K562 (cell line): ENCODE measurements around the gene PDE6B. TPM values are rescaled to one million over a fixed set of nuclear protein-coding genes. Genes with fewer than 3 reads are reported as not detected.

Experiments
- ATAC-seq: fragments of 200-7000 bp; cut with Tn5 transposase; 3 replicates; pipeline ENCODE4 v1.9.1; 2020; ENCODE audit warnings: moderate library complexity
- BruUV-seq: library from RNA; stranded (reverse); fragments of 400-500 nt; replicated peaks from 2 replicates; lab custom pipeline; 2021; lab: Mats Ljungman, UMichigan
- CTCF ChIA-PET: fragments of 300-600 bp; formaldehyde crosslinking; extraction: SDS; loops from one replicate; lab custom pipeline; 2021; ENCODE audit warnings: low intra/inter-chr PET ratio; lab: Yijun Ruan, JAX
- POLR2A ChIA-PET: fragments of 300-600, 350-650 bp; sonication (Branson Sonifier 250); formaldehyde crosslinking; extraction: SDS; loops from one replicate; lab custom pipeline; 2021; ENCODE audit warnings: antibody characterized with exemption, inconsistent platforms; lab: Yijun Ruan, JAX
- DNase-seq, 4 experiments: peaks; one replicate each; pipeline versions ENCODE4 v3.0.0 to v3.0.0-alpha.2; 2011 to 2018; ENCODE audit warnings: low spot score in 3 of 4, mixed read lengths in 3 of 4; ENCODE audit errors: extremely low read depth in 1 of 4
- FAIRE-seq: peaks from 2 replicates; lab custom pipeline; 2011; peaks lifted over from hg19 to GRCh38; lab: Jason Lieb, UNC
- H2AFZ ChIP-seq: 2 replicates; pipeline ENCODE4 v1.6.0; 2011; ENCODE audit warnings: low read depth, low read length, control low read depth, inconsistent platforms
- H3K27ac ChIP-seq: fragments of 200-600 bp; 3 replicates; pipeline ENCODE4 v1.8.0; 2011; ENCODE audit warnings: low read depth, mild to moderate bottlenecking, control low read depth, inconsistent platforms, low read length, moderate library complexity, mixed read lengths; ENCODE audit errors: extremely low read depth
- H3K27me3 ChIP-seq, 2 experiments: fragments of 300-600 bp in 1 of 2; 2 replicates in 1 of 2; 3 replicates in 1 of 2; pipeline versions ENCODE4 v1.6.0 to v1.8.0; 2011; ENCODE audit warnings: inconsistent platforms in 2 of 2, low read length in 2 of 2, mild to moderate bottlenecking in 1 of 2, mixed read lengths in 1 of 2, moderate library complexity in 1 of 2; ENCODE audit not compliant: control insufficient read depth in 2 of 2, insufficient read depth in 2 of 2
- H3K36me3 ChIP-seq: fragments of 300-600 bp; 3 replicates; pipeline ENCODE4 v1.8.0; 2011; ENCODE audit warnings: mild to moderate bottlenecking, low read length, inconsistent platforms; ENCODE audit not compliant: control insufficient read depth, insufficient read depth
- H3K4me1 ChIP-seq, 2 experiments: fragments of 200-600 bp in 1 of 2; replicated peaks in 1 of 2; 2 replicates in 1 of 2; 3 replicates in 1 of 2; pipeline versions ENCODE4 v1.5.1 to v1.8.0; 2011; ENCODE audit warnings: inconsistent platforms in 2 of 2, low read length in 2 of 2, mild to moderate bottlenecking in 1 of 2, mixed read lengths in 1 of 2, moderate library complexity in 1 of 2; ENCODE audit not compliant: control insufficient read depth in 2 of 2, insufficient read depth in 2 of 2
- H3K4me2 ChIP-seq: 2 replicates; pipeline ENCODE4 v1.6.1; 2011; ENCODE audit warnings: low read length, control low read depth, inconsistent platforms, mixed read lengths; ENCODE audit not compliant: insufficient read depth
- H3K4me3 ChIP-seq: fragments of 200-600 bp; sonication (generic), shearing (Covaris generic); 2 replicates; pipeline ENCODE4 v1.5.1; 2016; ENCODE audit warnings: control low read depth, inconsistent platforms
- H3K79me2 ChIP-seq: fragments of 200-600 bp; 3 replicates; pipeline ENCODE4 v1.8.0; 2011; ENCODE audit warnings: low read length, inconsistent platforms; ENCODE audit not compliant: control insufficient read depth, insufficient read depth
- H3K9ac ChIP-seq, 2 experiments: 2 replicates each; pipeline versions ENCODE4 v1.6.0 to v1.6.1; 2011; ENCODE audit warnings: low read depth in 2 of 2, low read length in 2 of 2, control low read depth in 1 of 2, inconsistent platforms in 1 of 2, mild to moderate bottlenecking in 1 of 2, mixed read lengths in 1 of 2; ENCODE audit not compliant: insufficient read depth in 1 of 2
- H3K9me1 ChIP-seq: one replicate; pipeline ENCODE4 v1.6.0; 2011; ENCODE audit warnings: inconsistent platforms, mild to moderate bottlenecking, low read length, moderate library complexity; ENCODE audit not compliant: control insufficient read depth, insufficient read depth
- H3K9me3 ChIP-seq: replicated peaks from 2 replicates; pipeline ENCODE4 v1.5.1; 2011; ENCODE audit warnings: low read depth, low read length, inconsistent platforms; ENCODE audit not compliant: control insufficient read depth, insufficient read depth
- H4K20me1 ChIP-seq: replicated peaks from 2 replicates; pipeline ENCODE4 v1.6.1; 2011; ENCODE audit warnings: low read length, inconsistent platforms, mixed read lengths; ENCODE audit not compliant: control insufficient read depth, insufficient read depth
- ELF2 ChIP-seq: fragments of 250-450 bp; sonication (Bioruptor Pico); IDR thresholded peaks from 2 replicates; pipeline ENCODE4 v1.5.0; 2021; ENCODE audit warnings: mild to moderate bottlenecking
- KLF6 ChIP-seq: fragments of 250-450 bp; sonication (Bioruptor Pico); IDR thresholded peaks from 2 replicates; pipeline ENCODE4 v1.4.0; 2020; ENCODE audit warnings: mild to moderate bottlenecking, moderate library complexity, borderline replicate concordance
- NCOR1 ChIP-seq: fragments of 450-650 bp; IDR thresholded peaks from 2 replicates; pipeline ENCODE4 v1.6.1; 2016; ENCODE audit warnings: mild to moderate bottlenecking, moderate library complexity
- PTRF ChIP-seq: fragments of 450-650 bp; IDR thresholded peaks from 2 replicates; pipeline ENCODE4 v1.6.1; 2016; ENCODE audit warnings: mild to moderate bottlenecking, missing genetic modification characterization, missing compliant biosample characterization
- SIRT6 ChIP-seq: IDR thresholded peaks from one replicate; pipeline ENCODE4 v1.6.1; 2012; ENCODE audit warnings: low read depth, mild to moderate bottlenecking, control low read depth, inconsistent platforms, low read length, moderate library complexity
- TSHZ1 ChIP-seq: fragments of 250-450 bp; sonication (Bioruptor Pico); IDR thresholded peaks from 2 replicates; pipeline ENCODE4 v1.4.0; 2020; ENCODE audit warnings: mild to moderate bottlenecking, moderate library complexity
- USF2 ChIP-seq: sonication (generic); formaldehyde crosslinking; IDR thresholded peaks from 2 replicates; pipeline ENCODE4 v1.5.0; 2020; ENCODE audit warnings: missing genetic modification reagents
- ZNF212 ChIP-seq: fragments of 450-650 bp; formaldehyde crosslinking; IDR thresholded peaks from 2 replicates; pipeline ENCODE4 v1.4.0; 2020; ENCODE audit warnings: mild to moderate bottlenecking
- ZNF764 ChIP-seq: fragments of 250-450 bp; sonication (Bioruptor Pico); IDR thresholded peaks from 2 replicates; pipeline ENCODE4 v1.4.0; 2020; ENCODE audit warnings: low read depth, mild to moderate bottlenecking, moderate library complexity
- ZSCAN32 ChIP-seq: fragments of 450-650 bp; formaldehyde crosslinking; IDR thresholded peaks from 2 replicates; pipeline ENCODE4 v1.4.0; 2020; ENCODE audit warnings: mild to moderate bottlenecking, moderate library complexity
- WGBS: fragments of 100-300 bp; shearing (Covaris generic); methylation state at CpG from one replicate; pipeline ENCODE4 v1.1.6; 2016; ENCODE audit warnings: low coverage, mixed read lengths; ENCODE audit not compliant: insufficient coverage; ENCODE audit errors: missing lambda C conversion rate; 5-methylcytosine and 5-hydroxymethylcytosine counted together
- in situ Hi-C: fragments of 300-500 bp; cut with MboI; formaldehyde crosslinking; loops from 4 replicates; pipeline ENCODE4 v1.15.0; 2018; ENCODE audit warnings: inconsistent platforms, mixed read lengths
- intact Hi-C: fragments of 100-400 bp; cut with micrococcal nuclease; formaldehyde crosslinking; loops from 2 replicates; pipeline ENCODE4 v1.14.2; 2022
- polyA plus RNA-seq, 8 experiments: library from polyadenylated mRNA; depleted of rRNA in 4 of 8; stranded (reverse) in 5 of 8; unstranded in 3 of 8; fragments of >200 nt; fragmentation: Nextera tagmentation in 2 of 8; fragmentation: Illumina TruSeq in 1 of 8; extraction: Ambion mirVana in 2 of 8; extraction: Trizol in 1 of 8; gene quantifications; 2 replicates each; pipeline versions ENCODE4 v1.2.1 to v1.2.3, GENCODE V29; 2011 to 2014; ENCODE audit warnings: inconsistent platforms in 1 of 8, missing spikeins in 1 of 8
- total RNA-seq, 7 experiments: library from RNA; depleted of rRNA in 6 of 7; stranded (reverse); fragments of >200 nt in 6 of 7; fragmentation: Illumina TruSeq in 2 of 7; extraction: Trizol in 2 of 7; gene quantifications; 2 replicates each; pipeline versions ENCODE4 v1.2.1 to v1.2.3, GENCODE V29; 2011 to 2021; ENCODE audit warnings: low replicate concordance in 1 of 7

PDE6B gene
- total and polyA plus RNA-seq, 9 of the 15 experiments (the other 6 are each of a cell fraction or from before 2014, with no cell fraction given) = 0.04 TPM; not detected in 8

DNA sequence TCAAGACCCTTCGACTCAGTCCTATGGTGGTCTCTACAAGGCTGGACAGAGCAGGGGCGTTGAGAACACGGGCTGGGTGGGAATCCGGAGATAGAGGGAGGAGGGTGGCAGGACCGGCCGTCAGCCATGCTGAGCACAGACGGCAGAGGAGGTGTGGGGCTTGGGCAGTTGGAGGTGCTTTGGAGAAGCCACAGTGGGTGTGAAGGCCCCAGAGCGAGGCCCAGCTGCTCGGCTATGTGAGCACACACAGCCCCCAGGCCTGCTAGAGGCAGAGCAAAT, 4.2 kb downstream of the PDE6B start:
- H3K36me3 ChIP-seq = no peaks in the 10 kb centered on the region
- CTCF ChIA-PET = no interaction called here
- in situ Hi-C loops (no loop called here), intact Hi-C loops (no loop called here)
- H3K79me2 ChIP-seq = no peaks in the 10 kb centered on the region
- no peak overlapping the region for H3K27ac ChIP-seq
- no peak overlapping the region; a peak in 1 of 4 replicates for H3K9ac ChIP-seq
- H2AFZ ChIP-seq = no peak overlapping the region
- 1% methylated on average over 7 of the region's 9 CpGs for WGBS
- POLR2A ChIA-PET = no interaction called here
- H3K9me1 ChIP-seq = no peaks in the 10 kb centered on the region
- ATAC-seq (no peak), DNase-seq (no peak), FAIRE-seq (no peak)
- H4K20me1 ChIP-seq = no peaks in the 10 kb centered on the region
- no peaks in the 10 kb centered on the region; the same call in 1 of the 2 replicates for H3K9me3 ChIP-seq
- peaks cover 0 to 38% of the 10 kb centered on the region in 2 experiments; a peak in 2 of 5 replicates for H3K4me1 ChIP-seq
- peaks cover 24 to 68% of the 10 kb centered on the region in 2 experiments; a peak in 4 of 5 replicates for H3K27me3 ChIP-seq
- no peak overlapping the region for H3K4me3 ChIP-seq
- no peak overlapping the region for H3K4me2 ChIP-seq
- no TSS peak for BruUV-seq
- no peak for TF ChIP-seq NCOR1
- TF ChIP-seq ZNF764 = no peak
- TF ChIP-seq SIRT6 = no peak
- no peak for TF ChIP-seq ZNF212 (CRISPR knock-in tag)
- TF ChIP-seq ELF2 (CRISPR knock-in tag) = no peak
- TF ChIP-seq KLF6 (CRISPR knock-in tag) = no peak
- no peak for TF ChIP-seq PTRF (tag)
- no peak for TF ChIP-seq TSHZ1 (CRISPR knock-in tag)
- no peak for TF ChIP-seq USF2 (CRISPR knock-in tag)
- TF ChIP-seq ZSCAN32 (CRISPR knock-in tag) = no peak
